ENCODE data around the gene CHCHD3. TPM values are rescaled to one million over a fixed set of nuclear protein-coding genes. Genes with fewer than 3 reads are reported as not detected.
A peak's percentile ranks its signal among the peaks of the same experiment; 100 is the strongest.

Gene CHCHD3
- total RNA-seq, 1 donor from 2014 or later = 142 TPM

GRCh38 chr7:132879579-132879978 lies 202.3 kb downstream of the CHCHD3 start:
- Histone ChIP-seq H3K4me3 (no peak overlapping the region), H3K4me2 (no peak overlapping the region), H3K79me2 (ENCODE audit: low read depth) (peaks cover 27% of the 10 kb centered on the region), H3F3A (ENCODE audit: low read depth) (no peaks in the 10 kb centered on the region), H4K20me1 (ENCODE audit: low read depth) (peaks cover 22% of the 10 kb centered on the region), H3K36me3 (no peaks in the 10 kb centered on the region), H3K27me3 (no peaks in the 10 kb centered on the region), H2AFZ (replicated peaks) (no peak overlapping the region), H3K4me1 (peaks cover 14% of the 10 kb centered on the region), H3K9ac (no peak overlapping the region), H3K9me3 (ENCODE audit: low read depth) (no peaks in the 10 kb centered on the region), H3K27ac (no peak overlapping the region)
- no peak for DNase-seq (ENCODE audit: low spot score)
- Mint-ChIP-seq H3K27me3 (ENCODE audit: insufficient read depth, low read depth) (no peaks in the 10 kb centered on the region), H3K9me3 (no peaks in the 10 kb centered on the region), H3K4me3 (no peak overlapping the region), H3K36me3 (peaks cover 8% of the 10 kb centered on the region), H3K27ac (no peak overlapping the region), H3K4me1 (peaks cover 31% of the 10 kb centered on the region)
- TF ChIP-seq CTCF (IDR thresholded peaks at IDR 0.05) = no peak
- TF ChIP-seq EZH2phosphoT487 (IDR thresholded peaks at IDR 0.05) = no peak
- no peak for TF ChIP-seq EZH2 (IDR thresholded peaks at IDR 0.05)

- H2AFZ ChIP-seq (replicated peaks) = no peak overlapping the region
- Mint-ChIP-seq H3K36me3 (peaks cover 6% of the 10 kb centered on the region), H3K27ac (peak overlapping the region; percentile 87), H3K4me3 (no peak overlapping the region), H3K4me1 (peaks cover 31% of the 10 kb centered on the region), H3K27me3 (ENCODE audit: insufficient read depth, low read depth) (no peaks in the 10 kb centered on the region), H3K9me3 (no peaks in the 10 kb centered on the region)
- no peaks in the 10 kb centered on the region for H3K9me3 ChIP-seq (ENCODE audit: low read depth)
- no peak for DNase-seq (ENCODE audit: low spot score)
- no peak overlapping the region for H3K27ac ChIP-seq
- H4K20me1 ChIP-seq (ENCODE audit: low read depth) = peaks cover 22% of the 10 kb centered on the region
- H3K27me3 ChIP-seq = no peaks in the 10 kb centered on the region
- H3K4me1 ChIP-seq = peaks cover 14% of the 10 kb centered on the region
- H3F3A ChIP-seq (ENCODE audit: low read depth) = no peaks in the 10 kb centered on the region
- H3K9ac ChIP-seq = no peak overlapping the region
- no peak for TF ChIP-seq CTCF (IDR thresholded peaks at IDR 0.05)
- H3K4me2 ChIP-seq = no peak overlapping the region
- no peaks in the 10 kb centered on the region for H3K36me3 ChIP-seq
- H3K79me2 ChIP-seq (ENCODE audit: low read depth) = peaks cover 27% of the 10 kb centered on the region
- H3K4me3 ChIP-seq = no peak overlapping the region
Observed at GRCh38 chr7:132878204-132878919, 203.5 kb downstream of the CHCHD3 start.

- H3K9me3 ChIP-seq (ENCODE audit: low read depth) = no peaks in the 10 kb centered on the region
- peaks cover 14% of the 10 kb centered on the region for H3K4me1 ChIP-seq
- H3K79me2 ChIP-seq (ENCODE audit: low read depth) = peaks cover 27% of the 10 kb centered on the region
- H3K27me3 ChIP-seq = no peaks in the 10 kb centered on the region
- no peak for TF ChIP-seq EZH2phosphoT487 (IDR thresholded peaks at IDR 0.05)
- no peak for TF ChIP-seq EZH2 (IDR thresholded peaks at IDR 0.05)
- TF ChIP-seq CTCF (IDR thresholded peaks at IDR 0.05) = no peak
- H3F3A ChIP-seq (ENCODE audit: low read depth) = no peaks in the 10 kb centered on the region
- H3K4me2 ChIP-seq = no peak overlapping the region
- H3K4me3 ChIP-seq = no peak overlapping the region
- H4K20me1 ChIP-seq (ENCODE audit: low read depth) = peaks cover 22% of the 10 kb centered on the region
- peaks cover 6% of the 10 kb centered on the region for H3K36me3 Mint-ChIP-seq
- H3K36me3 ChIP-seq = no peaks in the 10 kb centered on the region
- H2AFZ ChIP-seq (replicated peaks) = no peak overlapping the region
- no peak overlapping the region for H3K27ac ChIP-seq
- H3K27me3 Mint-ChIP-seq (ENCODE audit: insufficient read depth, low read depth) = no peaks in the 10 kb centered on the region
- H3K4me1 Mint-ChIP-seq = peaks cover 31% of the 10 kb centered on the region
- H3K9ac ChIP-seq = no peak overlapping the region
- no peak overlapping the region for H3K4me3 Mint-ChIP-seq
- DNase-seq (ENCODE audit: low spot score) = peak; percentile 15
- H3K27ac Mint-ChIP-seq = peak overlapping the region; percentile 90
- H3K9me3 Mint-ChIP-seq = no peaks in the 10 kb centered on the region
Observed at GRCh38 chr7:132877573-132877972, 204.3 kb downstream of the CHCHD3 start.
